GM23248 (cell line): ENCODE data around the gene SLC6A2.

Source experiments
- EZH2 ChIP-seq: fragments of 200-600 bp; sonication (generic); IDR thresholded peaks from 2 replicates; pipeline ENCODE4 v1.6.1; 2018; ENCODE audit warnings: antibody characterized with exemption, mild to moderate bottlenecking; ENCODE audit not compliant: insufficient read depth, poor library complexity, severe bottlenecking
- EZH2phosphoT487 ChIP-seq: fragments of 200-600 bp; sonication (generic); IDR thresholded peaks from 2 replicates; pipeline ENCODE4 v1.6.1; 2018; ENCODE audit warnings: antibody characterized with exemption, moderate library complexity, mild to moderate bottlenecking, low read depth; ENCODE audit not compliant: insufficient read depth

DNA sequence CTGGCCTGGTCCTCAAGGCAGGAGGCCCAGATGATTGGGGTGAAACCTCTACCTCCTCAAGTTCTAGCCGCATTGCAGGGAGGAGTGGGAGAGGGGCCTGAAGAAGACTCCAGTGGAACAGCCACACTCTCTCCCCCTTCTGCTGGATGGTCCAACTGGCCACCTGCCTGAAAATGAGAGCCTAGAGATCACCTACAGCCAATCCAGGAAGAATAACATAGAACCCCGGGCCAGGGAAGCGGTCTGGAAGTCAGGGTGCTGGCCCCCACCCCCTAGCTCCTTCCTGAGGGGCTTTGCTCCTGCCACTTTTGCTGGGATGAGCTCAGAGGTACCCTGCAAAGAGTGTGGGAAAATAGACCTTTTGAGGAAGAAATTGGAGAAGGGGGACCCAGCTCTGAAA is 1.8 kb downstream of the SLC6A2 start:
- TF ChIP-seq EZH2 = no peak
- TF ChIP-seq EZH2phosphoT487 = no peak
